H1 (cell line): Measurements from ENCODE around the gene KRT32. TPM values are rescaled to one million over a fixed set of nuclear protein-coding genes. Genes with fewer than 3 reads are reported as not detected.

ENCODE experiments used
- CTCF ChIA-PET: fragments of 300-600 bp; sonication (Branson Sonifier 250); formaldehyde crosslinking; loops from one replicate; lab custom pipeline; 2021; ENCODE audit not compliant: partially characterized antibody; lab: Charles Lee
- POLR2A ChIA-PET: fragments of 300-600 bp; sonication (Branson Sonifier 250); formaldehyde crosslinking; loops from one replicate; lab custom pipeline; 2021; ENCODE audit warnings: inconsistent platforms; ENCODE audit not compliant: partially characterized antibody; lab: Charles Lee
- DNase-seq, 2 experiments: peaks; one replicate each; pipeline versions ENCODE4 v3.0.0 to v3.0.0-alpha.2; 2010 to 2022; ENCODE audit warnings: low spot score in 2 of 2, low read depth in 1 of 2, mixed read lengths in 1 of 2
- FAIRE-seq: peaks from 2 replicates; lab custom pipeline; 2011; peaks lifted over from hg19 to GRCh38; lab: Jason Lieb, UNC
- H2AFZ ChIP-seq: 2 replicates; pipeline ENCODE4 v1.8.1; 2012; ENCODE audit warnings: low read length, inconsistent platforms
- H2AK5ac ChIP-seq: 2 replicates; pipeline ENCODE4 v1.6.1; 2013; ENCODE audit warnings: low read depth, low read length
- H2BK120ac ChIP-seq: replicated peaks from 2 replicates; pipeline ENCODE3; 2013; ENCODE audit warnings: low read depth, low read length, inconsistent platforms
- H2BK12ac ChIP-seq: 2 replicates; pipeline ENCODE4 v1.6.1; 2013; ENCODE audit warnings: low read depth, low read length
- H2BK15ac ChIP-seq: 2 replicates; pipeline ENCODE4 v1.6.1; 2013; ENCODE audit warnings: low read length
- H2BK20ac ChIP-seq: 2 replicates; pipeline ENCODE4 v1.6.1; 2013; ENCODE audit warnings: low read length
- H2BK5ac ChIP-seq: 2 replicates; pipeline ENCODE4 v1.6.1; 2013; ENCODE audit warnings: low read depth, low read length
- H3K14ac ChIP-seq: 2 replicates; pipeline ENCODE4 v1.6.1; 2013; ENCODE audit warnings: inconsistent platforms; ENCODE audit not compliant: insufficient read length
- H3K18ac ChIP-seq: 2 replicates; pipeline ENCODE4 v1.6.1; 2013; ENCODE audit warnings: low read length; ENCODE audit errors: extremely low read depth
- H3K23ac ChIP-seq: 2 replicates; pipeline ENCODE4 v1.6.1; 2013; ENCODE audit warnings: inconsistent platforms; ENCODE audit not compliant: insufficient read length
- H3K23me2 ChIP-seq: 2 replicates; pipeline ENCODE4 v1.6.1; 2013; ENCODE audit warnings: low read depth, low read length
- H3K27ac ChIP-seq: 2 replicates; pipeline ENCODE4 v1.6.1; 2011; ENCODE audit warnings: low read depth, low read length, inconsistent platforms
- H3K27me3 ChIP-seq, 4 experiments: replicated peaks in 1 of 4; 1 replicate in 1 of 4; 2 replicates in 3 of 4; pipeline versions ENCODE4 v1.6.1 to v1.8.1; 2011 to 2013; ENCODE audit warnings: low read length in 3 of 4, mild to moderate bottlenecking in 3 of 4, inconsistent platforms in 2 of 4, mixed read lengths in 2 of 4, moderate library complexity in 1 of 4; ENCODE audit not compliant: control insufficient read depth in 3 of 4, insufficient read depth in 3 of 4; ENCODE audit errors: extremely low read depth in 1 of 4
- H3K36me3 ChIP-seq, 4 experiments: 2 replicates each; pipeline versions ENCODE4 v1.6.1 to v1.8.1; 2011 to 2013; ENCODE audit warnings: mild to moderate bottlenecking in 4 of 4, low read length in 3 of 4, moderate library complexity in 2 of 4, control low read depth in 1 of 4, inconsistent platforms in 1 of 4; ENCODE audit not compliant: insufficient read depth in 4 of 4, control insufficient read depth in 2 of 4
- H3K4ac ChIP-seq: replicated peaks from 2 replicates; pipeline ENCODE3; 2013; ENCODE audit warnings: low read length, low read depth, mixed read lengths, inconsistent platforms; ENCODE audit not compliant: insufficient read length
- H3K4me1 ChIP-seq, 4 experiments: replicated peaks in 1 of 4; 1 replicate in 1 of 4; 2 replicates in 3 of 4; pipeline versions ENCODE4 v1.6.1 to v1.8.1; 2011 to 2013; ENCODE audit warnings: low read length in 3 of 4, inconsistent platforms in 2 of 4, mixed read lengths in 1 of 4; ENCODE audit not compliant: insufficient read depth in 4 of 4, control insufficient read depth in 3 of 4
- H3K4me2 ChIP-seq, 2 experiments: 2 replicates each; pipeline versions ENCODE4 v1.6.1 to v1.8.1; 2011 to 2013; ENCODE audit warnings: low read depth in 2 of 2, low read length in 2 of 2, control low read depth in 1 of 2, inconsistent platforms in 1 of 2, mild to moderate bottlenecking in 1 of 2; ENCODE audit not compliant: insufficient read depth in 1 of 2
- H3K4me3 ChIP-seq, 4 experiments: fragments of 200-600, 300-600 bp in 1 of 4; sonication (generic), shearing (Covaris generic), sonication (Bioruptor Twin) in 1 of 4; 2 replicates each; pipeline versions ENCODE4 v1.5.1 to v1.8.1; 2011 to 2016; ENCODE audit warnings: low read length in 4 of 4, low read depth in 3 of 4, control low read depth in 2 of 4, inconsistent platforms in 2 of 4, mild to moderate bottlenecking in 2 of 4, mixed read lengths in 1 of 4, moderate library complexity in 1 of 4; ENCODE audit not compliant: insufficient read depth in 2 of 4; ENCODE audit errors: extremely low read depth in 1 of 4
- H3K56ac ChIP-seq: replicated peaks from 2 replicates; pipeline ENCODE3; 2013; ENCODE audit warnings: low read depth, mild to moderate bottlenecking, mixed read lengths, low read length, inconsistent platforms; ENCODE audit not compliant: insufficient read length
- H3K79me1 ChIP-seq: 2 replicates; pipeline ENCODE4 v1.6.1; 2013; ENCODE audit warnings: low read depth, low read length, control low read depth
- H3K79me2 ChIP-seq, 2 experiments: 2 replicates each; pipeline versions ENCODE4 v1.6.1 to v1.8.1; 2012 to 2013; ENCODE audit warnings: low read length in 2 of 2, mild to moderate bottlenecking in 2 of 2, inconsistent platforms in 1 of 2; ENCODE audit not compliant: insufficient read depth in 2 of 2, control insufficient read depth in 1 of 2
- H3K9ac ChIP-seq, 4 experiments: replicated peaks in 1 of 4; 1 replicate in 1 of 4; 2 replicates in 3 of 4; pipeline versions ENCODE4 v1.6.1 to v1.8.1; 2011 to 2013; ENCODE audit warnings: low read depth in 3 of 4, low read length in 3 of 4, control low read depth in 2 of 4, mild to moderate bottlenecking in 2 of 4, moderate library complexity in 2 of 4, inconsistent platforms in 1 of 4; ENCODE audit errors: extremely low read depth in 1 of 4
- H3K9me3 ChIP-seq, 2 experiments: 2 replicates each; pipeline versions ENCODE4 v1.6.1 to v1.8.1; 2012 to 2013; ENCODE audit warnings: mild to moderate bottlenecking in 2 of 2, moderate library complexity in 2 of 2, control low read depth in 1 of 2, inconsistent platforms in 1 of 2, low read depth in 1 of 2, low read length in 1 of 2, mixed read lengths in 1 of 2; ENCODE audit not compliant: insufficient read depth in 2 of 2
- H4K20me1 ChIP-seq, 2 experiments: replicated peaks in 1 of 2; 2 replicates each; pipeline versions ENCODE3 to v1.8.1; 2011 to 2013; ENCODE audit warnings: inconsistent platforms in 2 of 2, low read length in 2 of 2, mild to moderate bottlenecking in 1 of 2; ENCODE audit not compliant: insufficient read depth in 2 of 2, control insufficient read depth in 1 of 2
- H4K5ac ChIP-seq: 2 replicates; pipeline ENCODE4 v1.6.1; 2013; ENCODE audit warnings: low read length, low read depth, mixed read lengths, inconsistent platforms; ENCODE audit not compliant: insufficient read length
- H4K8ac ChIP-seq: 2 replicates; pipeline ENCODE4 v1.8.0; 2013; ENCODE audit warnings: mild to moderate bottlenecking, moderate library complexity, low read length, inconsistent platforms; ENCODE audit not compliant: insufficient read depth; ENCODE audit errors: extremely low read depth
- H4K91ac ChIP-seq: replicated peaks from 2 replicates; pipeline ENCODE3; 2013; ENCODE audit warnings: low read length, mixed read lengths, inconsistent platforms; ENCODE audit not compliant: insufficient read length
- EZH2 ChIP-seq: fragments of 200-600 bp; sonication (generic); IDR thresholded peaks from 2 replicates; pipeline ENCODE4 v1.7.1; 2012; ENCODE audit warnings: low read depth, mild to moderate bottlenecking, moderate library complexity, low read length, inconsistent platforms; ENCODE audit not compliant: severe bottlenecking
- GTF2F1 ChIP-seq: IDR thresholded peaks from 2 replicates; pipeline ENCODE4 v1.6.1; 2012; ENCODE audit warnings: low read depth, low read length, improper control_type of control experiment, borderline replicate concordance
- RNF2 ChIP-seq: fragments of 200-900, 300-1000 bp; sonication (generic); IDR thresholded peaks from 2 replicates; pipeline ENCODE4 v1.7.1; 2016; ENCODE audit warnings: borderline replicate concordance, low read depth, mild to moderate bottlenecking, antibody characterized with exemption, low read length; ENCODE audit not compliant: poor library complexity, severe bottlenecking; ENCODE audit errors: missing control alignments
- SAP30 ChIP-seq: fragments of 300-600 bp; sonication (generic); IDR thresholded peaks from 2 replicates; pipeline ENCODE4 v1.7.1; 2012; ENCODE audit warnings: low read length, moderate library complexity, mild to moderate bottlenecking, inconsistent platforms; ENCODE audit not compliant: insufficient read depth, insufficient replicate concordance
- SIRT6 ChIP-seq: IDR thresholded peaks from one replicate; pipeline ENCODE4 v1.7.1; 2012; ENCODE audit warnings: low read length, inconsistent platforms
- TBP ChIP-seq: IDR thresholded peaks from 2 replicates; pipeline ENCODE4 v1.6.1; 2011; ENCODE audit warnings: low read depth, low read length, improper control_type of control experiment
- WGBS, 2 experiments: shearing (Covaris generic) in 1 of 2; methylation state at CpG; one replicate each; pipeline versions ENCODE4 v1.1.6 to v1.1.7; 2013 to 2015; ENCODE audit warnings: low lambda C conversion rate in 2 of 2, mixed read lengths in 2 of 2, inconsistent platforms in 1 of 2, low coverage in 1 of 2, missing lambda C conversion rate in 1 of 2; ENCODE audit not compliant: insufficient replicate concordance in 2 of 2, insufficient coverage in 1 of 2, insufficient read length in 1 of 2; ENCODE audit errors: extremely low coverage in 1 of 2, missing lambda C conversion rate in 1 of 2; 5-methylcytosine and 5-hydroxymethylcytosine counted together
- polyA plus RNA-seq, 7 experiments: library from polyadenylated mRNA; depleted of rRNA in 3 of 7; stranded (reverse) in 5 of 7; unstranded in 2 of 7; fragments of >200 nt in 5 of 7; fragments of 200-250 nt in 2 of 7; gene quantifications; 1 replicate in 5 of 7; 2 replicates in 1 of 7; 4 replicates in 1 of 7; pipeline versions ENCODE4 v1.2.1 to v1.2.3, GENCODE V29; 2011 to 2013; ENCODE audit warnings: missing spikeins in 2 of 7, mixed read lengths in 2 of 7
- total RNA-seq: library from RNA; stranded (reverse); fragmentation: NEBNext Ultra II Directional; extraction: Animal tissue kit (Norgen Biotek cat#: 25700); gene quantifications from 2 replicates; pipeline ENCODE4 v1.2.1, GENCODE V29; 2021
- TF ChIP-seq, protein P1 (sequence below), 3 experiments: IDR thresholded peaks; 1 replicate in 2 of 3; 2 replicates in 1 of 3; pipeline versions ENCODE4 v1.5.1 to v1.6.1; 2011; ENCODE audit warnings: low read length in 3 of 3, mild to moderate bottlenecking in 3 of 3, inconsistent platforms in 2 of 3, low read depth in 1 of 3, moderate library complexity in 1 of 3; ENCODE audit not compliant: insufficient read depth in 1 of 3; ENCODE audit errors: control extremely low read depth in 1 of 3

Gene KRT32
- total and polyA plus RNA-seq, 2 of the 8 experiments (the other 6 are each of a cell fraction or from before 2014, with no cell fraction given): not detected

DNA sequence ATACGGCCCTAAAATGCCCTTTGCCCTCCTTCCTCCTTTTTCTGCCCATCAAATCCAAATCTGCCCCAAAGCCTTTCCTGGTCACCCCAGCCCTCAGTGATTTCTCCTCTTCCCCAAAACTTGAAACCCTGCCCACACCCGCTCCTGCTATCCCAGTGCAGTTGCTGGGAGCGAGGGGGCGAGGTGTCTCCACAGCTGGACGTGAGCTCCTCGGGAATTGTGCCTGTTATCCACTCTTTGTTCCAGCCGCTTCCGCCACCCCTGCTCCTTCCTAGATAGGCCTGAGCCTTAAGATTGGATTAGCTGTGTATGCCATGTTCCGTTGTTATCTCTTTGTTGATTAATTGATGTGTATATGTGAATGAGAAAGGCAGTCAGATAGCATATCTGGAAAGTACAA, 16.3 kb upstream of the KRT32 start:
- CTCF ChIA-PET: interaction anchor here (0.7 to 33.9 kb wide), 10 partner anchors 9 to 1039 kb away, joined by 3 to 427 read pairs (median 5); partner anchors contain the start of gene KRT36
- Histone ChIP-seq H2BK120ac (no peak overlapping the region), H3K14ac (no peak overlapping the region), H2BK20ac (no peak overlapping the region), H2AK5ac (no peak overlapping the region), H3K9ac (no peak overlapping the region), H3K4ac (no peak overlapping the region), H3K4me3 (no peak overlapping the region), H4K8ac (no peak overlapping the region), H3K56ac (no peak overlapping the region), H3K4me2 (no peak overlapping the region), H3K9me3 (no peaks in the 10 kb centered on the region), H4K91ac (no peak overlapping the region), H2BK15ac (no peak overlapping the region), H2BK12ac (no peak overlapping the region), H3K27ac (no peak overlapping the region), H3K23ac (no peak overlapping the region), H2AFZ (no peak overlapping the region), H3K27me3 (peaks cover 0 to 12% (median 6%) of the 10 kb centered on the region in 4 experiments; a peak in 6 of 7 replicates), H4K20me1 (no peaks in the 10 kb centered on the region), H3K36me3 (no peaks in the 10 kb centered on the region), H2BK5ac (no peak overlapping the region), H3K79me2 (no peaks in the 10 kb centered on the region), H3K23me2 (no peaks in the 10 kb centered on the region), H3K4me1 (no peaks in the 10 kb centered on the region; a peak in 2 of 7 replicates), H3K18ac (no peak overlapping the region), H4K5ac (no peak overlapping the region), H3K79me1 (no peaks in the 10 kb centered on the region)
- no peak for DNase-seq
- 81% methylated on average over 9 of the region's 9 CpGs; no CpG with 5 or more reads in 1 of the 2 experiments for WGBS, 2 experiments
- no peak for FAIRE-seq
- POLR2A ChIA-PET: no interaction called here
- TF ChIP-seq, protein P1, sequence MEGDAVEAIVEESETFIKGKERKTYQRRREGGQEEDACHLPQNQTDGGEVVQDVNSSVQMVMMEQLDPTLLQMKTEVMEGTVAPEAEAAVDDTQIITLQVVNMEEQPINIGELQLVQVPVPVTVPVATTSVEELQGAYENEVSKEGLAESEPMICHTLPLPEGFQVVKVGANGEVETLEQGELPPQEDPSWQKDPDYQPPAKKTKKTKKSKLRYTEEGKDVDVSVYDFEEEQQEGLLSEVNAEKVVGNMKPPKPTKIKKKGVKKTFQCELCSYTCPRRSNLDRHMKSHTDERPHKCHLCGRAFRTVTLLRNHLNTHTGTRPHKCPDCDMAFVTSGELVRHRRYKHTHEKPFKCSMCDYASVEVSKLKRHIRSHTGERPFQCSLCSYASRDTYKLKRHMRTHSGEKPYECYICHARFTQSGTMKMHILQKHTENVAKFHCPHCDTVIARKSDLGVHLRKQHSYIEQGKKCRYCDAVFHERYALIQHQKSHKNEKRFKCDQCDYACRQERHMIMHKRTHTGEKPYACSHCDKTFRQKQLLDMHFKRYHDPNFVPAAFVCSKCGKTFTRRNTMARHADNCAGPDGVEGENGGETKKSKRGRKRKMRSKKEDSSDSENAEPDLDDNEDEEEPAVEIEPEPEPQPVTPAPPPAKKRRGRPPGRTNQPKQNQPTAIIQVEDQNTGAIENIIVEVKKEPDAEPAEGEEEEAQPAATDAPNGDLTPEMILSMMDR (IDR thresholded peaks at IDR 0.05; ENCODE audit: control extremely low read depth in 1 of 3, insufficient read depth in 1 of 3, low read depth in 1 of 3, low read length in 3 of 3): no peak
- no peak for TF ChIP-seq SAP30
- no peak for TF ChIP-seq EZH2
- TF ChIP-seq TBP: no peak
- TF ChIP-seq GTF2F1: no peak
- TF ChIP-seq RNF2: no peak
- no peak for TF ChIP-seq SIRT6
